Measurements from ENCODE around the gene TCAIM. TPM values are rescaled to one million over a fixed set of nuclear protein-coding genes. Genes with fewer than 3 reads are reported as not detected.

TCAIM gene
- total RNA-seq, 1 experiment from 2014 or later = 24.9 TPM

- DNase-seq = no peak
- TF ChIP-seq, protein P1, sequence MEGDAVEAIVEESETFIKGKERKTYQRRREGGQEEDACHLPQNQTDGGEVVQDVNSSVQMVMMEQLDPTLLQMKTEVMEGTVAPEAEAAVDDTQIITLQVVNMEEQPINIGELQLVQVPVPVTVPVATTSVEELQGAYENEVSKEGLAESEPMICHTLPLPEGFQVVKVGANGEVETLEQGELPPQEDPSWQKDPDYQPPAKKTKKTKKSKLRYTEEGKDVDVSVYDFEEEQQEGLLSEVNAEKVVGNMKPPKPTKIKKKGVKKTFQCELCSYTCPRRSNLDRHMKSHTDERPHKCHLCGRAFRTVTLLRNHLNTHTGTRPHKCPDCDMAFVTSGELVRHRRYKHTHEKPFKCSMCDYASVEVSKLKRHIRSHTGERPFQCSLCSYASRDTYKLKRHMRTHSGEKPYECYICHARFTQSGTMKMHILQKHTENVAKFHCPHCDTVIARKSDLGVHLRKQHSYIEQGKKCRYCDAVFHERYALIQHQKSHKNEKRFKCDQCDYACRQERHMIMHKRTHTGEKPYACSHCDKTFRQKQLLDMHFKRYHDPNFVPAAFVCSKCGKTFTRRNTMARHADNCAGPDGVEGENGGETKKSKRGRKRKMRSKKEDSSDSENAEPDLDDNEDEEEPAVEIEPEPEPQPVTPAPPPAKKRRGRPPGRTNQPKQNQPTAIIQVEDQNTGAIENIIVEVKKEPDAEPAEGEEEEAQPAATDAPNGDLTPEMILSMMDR (IDR thresholded peaks at IDR 0.05; ENCODE audit: unreplicated experiment) = no peak
- Mint-ChIP-seq H3K27ac (ENCODE audit: unreplicated experiment) (no peak overlapping the region), H3K4me3 (ENCODE audit: low read depth, unreplicated experiment) (no peak overlapping the region), H3K27me3 (ENCODE audit: unreplicated experiment) (no peaks in the 10 kb centered on the region), H3K4me1 (ENCODE audit: low read depth, unreplicated experiment) (no peaks in the 10 kb centered on the region), H3K36me3 (ENCODE audit: insufficient read depth, unreplicated experiment) (no peaks in the 10 kb centered on the region), H3K9me3 (ENCODE audit: low read depth, unreplicated experiment) (peaks cover 4% of the 10 kb centered on the region)
- BruUV-seq (replicated peaks) = no TSS peak
- CTCF ChIA-PET = no interaction called here
- intact Hi-C loops (cut with micrococcal nuclease; ENCODE audit: unreplicated experiment) = no loop called here
These were observed 80.8 kb downstream of the TCAIM start for GRCh38 chr3:44419116-44419922.

DNA sequence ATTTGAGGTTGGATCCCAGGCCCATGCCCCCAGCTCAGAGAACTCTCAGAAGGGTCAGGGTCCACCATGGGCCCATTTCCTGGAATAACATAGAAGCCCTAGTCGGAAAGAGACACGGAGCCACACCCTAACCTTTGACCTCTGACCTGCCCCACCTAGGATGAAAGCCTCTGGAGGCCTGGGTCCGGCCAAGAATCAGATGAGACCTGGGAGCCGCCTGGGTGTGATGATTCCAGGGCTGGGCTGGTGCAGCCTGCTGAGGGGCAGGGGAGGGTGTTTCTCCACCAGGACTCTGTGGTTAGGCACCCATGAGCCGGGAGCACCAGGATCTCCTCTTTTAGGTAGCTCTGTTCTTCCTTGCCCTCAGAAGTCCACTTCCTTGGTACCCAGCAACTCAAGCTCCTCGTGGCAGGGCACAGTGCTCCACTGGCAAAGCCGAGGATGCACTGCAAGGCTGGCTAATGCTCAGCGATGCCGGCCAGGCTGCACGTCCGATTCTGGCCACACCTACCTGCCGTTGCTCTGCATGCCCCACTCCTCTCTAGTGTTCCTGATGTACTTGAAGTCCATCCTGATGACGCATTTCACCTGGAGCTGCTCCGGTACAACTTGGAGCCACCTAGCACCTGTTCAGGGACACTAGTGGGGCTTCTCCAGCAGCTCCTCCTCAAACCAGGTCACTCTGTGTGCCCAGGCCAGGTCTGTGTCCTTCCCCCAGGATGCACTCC, 81.5 kb downstream of the TCAIM start:
- peaks cover 4% of the 10 kb centered on the region for H3K9me3 Mint-ChIP-seq (ENCODE audit: low read depth, unreplicated experiment)
- no peaks in the 10 kb centered on the region for H3K4me1 Mint-ChIP-seq (ENCODE audit: low read depth, unreplicated experiment)
- CTCF ChIA-PET = no interaction called here
- no TSS peak for BruUV-seq (replicated peaks)
- DNase-seq = no peak
- no peak overlapping the region for H3K4me3 Mint-ChIP-seq (ENCODE audit: low read depth, unreplicated experiment)
- H3K36me3 Mint-ChIP-seq (ENCODE audit: insufficient read depth, unreplicated experiment) = no peaks in the 10 kb centered on the region
- H3K27me3 Mint-ChIP-seq (ENCODE audit: unreplicated experiment) = no peaks in the 10 kb centered on the region
- TF ChIP-seq, protein P1 (IDR thresholded peaks at IDR 0.05; ENCODE audit: unreplicated experiment) = no peak
- intact Hi-C loops (cut with micrococcal nuclease; ENCODE audit: unreplicated experiment) = no loop called here
- H3K27ac Mint-ChIP-seq (ENCODE audit: unreplicated experiment) = no peak overlapping the region

GRCh38 chr3:44420676-44421075, 82.1 kb downstream of the TCAIM start:
- Mint-ChIP-seq H3K36me3 (ENCODE audit: insufficient read depth, unreplicated experiment) (no peaks in the 10 kb centered on the region), H3K4me1 (ENCODE audit: low read depth, unreplicated experiment) (no peaks in the 10 kb centered on the region), H3K27me3 (ENCODE audit: unreplicated experiment) (no peaks in the 10 kb centered on the region), H3K27ac (ENCODE audit: unreplicated experiment) (no peak overlapping the region), H3K9me3 (ENCODE audit: low read depth, unreplicated experiment) (peaks cover 4% of the 10 kb centered on the region), H3K4me3 (ENCODE audit: low read depth, unreplicated experiment) (no peak overlapping the region)
- intact Hi-C loops (cut with micrococcal nuclease; ENCODE audit: unreplicated experiment) = no loop called here
- CTCF ChIA-PET = no interaction called here
- no peak for DNase-seq
- TF ChIP-seq, protein P1 (IDR thresholded peaks at IDR 0.05; ENCODE audit: unreplicated experiment) = no peak
- BruUV-seq (replicated peaks) = no TSS peak

DNA sequence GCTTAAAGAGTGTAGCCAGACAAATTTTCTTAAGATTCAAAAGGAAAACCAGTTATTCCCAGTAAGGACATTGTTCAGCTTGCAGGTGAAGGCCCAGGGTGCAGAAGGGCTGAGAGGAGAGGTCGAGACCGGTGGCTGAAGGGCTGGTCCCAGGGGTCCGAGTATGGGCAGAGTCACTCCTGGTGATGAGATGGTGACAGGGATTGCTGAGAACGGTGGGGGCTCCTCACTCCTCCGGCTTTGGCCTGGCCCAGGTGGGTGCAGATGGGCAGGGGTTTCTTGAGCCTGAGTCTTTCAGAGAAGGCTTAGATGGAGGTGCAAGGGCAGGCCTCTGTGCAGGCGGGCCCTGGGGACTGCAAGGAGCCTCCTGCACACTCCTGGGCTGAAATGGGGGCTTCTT, 82.7 kb downstream of the TCAIM start:
- CTCF ChIA-PET = no interaction called here
- H3K27ac Mint-ChIP-seq (ENCODE audit: unreplicated experiment) = no peak overlapping the region
- TF ChIP-seq, protein P1 (IDR thresholded peaks at IDR 0.05; ENCODE audit: unreplicated experiment) = no peak

More for the DNA sequence above, 82.7 kb downstream of the TCAIM start:
- peaks cover 4% of the 10 kb centered on the region for H3K9me3 Mint-ChIP-seq (ENCODE audit: low read depth, unreplicated experiment)
- H3K27me3 Mint-ChIP-seq (ENCODE audit: unreplicated experiment) = no peaks in the 10 kb centered on the region
- no peak for DNase-seq
- H3K4me1 Mint-ChIP-seq (ENCODE audit: low read depth, unreplicated experiment) = no peaks in the 10 kb centered on the region
- no TSS peak for BruUV-seq (replicated peaks)
- intact Hi-C loops (cut with micrococcal nuclease; ENCODE audit: unreplicated experiment) = no loop called here
- H3K36me3 Mint-ChIP-seq (ENCODE audit: insufficient read depth, unreplicated experiment) = no peaks in the 10 kb centered on the region
- H3K4me3 Mint-ChIP-seq (ENCODE audit: low read depth, unreplicated experiment) = no peak overlapping the region

All from Calu3 (cell line).